ENCODE measurements around the gene AADACL4.

- no peak for TF ChIP-seq CTCF (IDR thresholded peaks at IDR 0.05)
- no peak for TF ChIP-seq POLR2A (IDR thresholded peaks at IDR 0.05)
Observed at GRCh38 chr1:12608311-12608957, 35.5 kb upstream of the AADACL4 start.
